ENCODE measurements around the gene ME3. TPM values are rescaled to one million over a fixed set of nuclear protein-coding genes. Genes with fewer than 3 reads are reported as not detected.

Gene ME3
- polyA plus RNA-seq, 2 of the 4 experiments (the other 2 are of a cell fraction) = 19.7 to 22.3 TPM

- DNase-seq (ENCODE audit: low read depth in 1 of 2, low spot score in 1 of 2) (no peak), ATAC-seq (no peak), FAIRE-seq (no peak)
- ChIA-PET POLR2A (no interaction called here), CTCF (interaction anchor here (0.8 to 1.2 kb wide), 3 partner anchors 9 to 16 kb away, joined by 3 to 4 read pairs (median 3); no protein-coding TSS in a partner anchor)
- Histone ChIP-seq H3K27ac (peak overlapping the region; percentile 54 to 74; a peak in 5 of 6 replicates), H3K4me1 (peaks cover 33% of the 10 kb centered on the region), H3K4me3 (no peak overlapping the region), H3K4me2 (peak overlapping the region; percentile 54), H3K9me3 (no peaks in the 10 kb centered on the region)
- no peak for TF ChIP-seq BCL3 (IDR thresholded peaks at IDR 0.05)
- no peak for TF ChIP-seq ZNF302 (CRISPR knock-in tag; IDR thresholded peaks at IDR 0.05)
- no peak for TF ChIP-seq ESRRA (IDR thresholded peaks at IDR 0.05; ENCODE audit: borderline replicate concordance, low read length)
- TF ChIP-seq HES2 (IDR thresholded peaks at IDR 0.05) = no peak
- TF ChIP-seq RNF2 (IDR thresholded peaks at IDR 0.05; ENCODE audit: borderline replicate concordance, low read depth) = no peak
- WGBS (ENCODE audit: missing lambda C conversion rate) = 98% methylated on average over 3 of the region's 3 CpGs
Observed at GRCh38 chr11:86500500-86501140, 171.8 kb downstream of the ME3 start.

GRCh38 chr11:86499723-86500129 is 172.7 kb downstream of the ME3 start:
- H3K4me2 ChIP-seq = peak overlapping the region; percentile 54
- DNase-seq (ENCODE audit: low read depth in 1 of 2, low spot score in 1 of 2) = peak in 1 of 2 experiments; percentile 56
- 29% methylated on average over 4 of the region's 4 CpGs for WGBS (ENCODE audit: missing lambda C conversion rate)
- ATAC-seq = peak; percentile 66 to 79; a peak in 5 of 6 replicates
- no peaks in the 10 kb centered on the region for H3K9me3 ChIP-seq
- POLR2A ChIA-PET = no interaction called here
- H3K27ac ChIP-seq = peak overlapping the region; percentile 54 to 74
- CTCF ChIA-PET = no interaction called here
- peaks cover 33% of the 10 kb centered on the region for H3K4me1 ChIP-seq
- H3K4me3 ChIP-seq = no peak overlapping the region
- TF ChIP-seq RARB (CRISPR knock-in tag; IDR thresholded peaks at IDR 0.05) (no peak), HDAC2 (IDR thresholded peaks at IDR 0.05) (no peak), MAFK (IDR thresholded peaks at IDR 0.05; ENCODE audit: partially characterized antibody) (peak; percentile 26), GATA3 (IDR thresholded peaks at IDR 0.05; ENCODE audit: borderline replicate concordance) (peak; percentile 74), EHF (CRISPR knock-in tag; IDR thresholded peaks at IDR 0.05) (no peak), JUN (IDR thresholded peaks at IDR 0.05) (no peak)
- no peak for FAIRE-seq

GRCh38 chr11:86497836-86498235 is 174.6 kb downstream of the ME3 start:
- Histone ChIP-seq H3K4me1 (peaks cover 33% of the 10 kb centered on the region), H3K9me3 (no peaks in the 10 kb centered on the region), H3K4me2 (no peak overlapping the region), H3K27ac (peak overlapping the region in 1 of 2 experiments; percentile 41; a peak in 3 of 6 replicates), H3K4me3 (no peak overlapping the region)
- ChIA-PET CTCF (interaction anchor here (1.0 to 1.1 kb wide), 3 partner anchors 8 to 111 kb away, joined by 3 to 4 read pairs (median 3); no protein-coding TSS in a partner anchor), POLR2A (no interaction called here)
- WGBS (ENCODE audit: missing lambda C conversion rate) = 91% methylated on average over 7 of the region's 10 CpGs
- TF ChIP-seq EP300 (IDR thresholded peaks at IDR 0.05) = no peak
- no peak for TF ChIP-seq MYC (IDR thresholded peaks at IDR 0.05; ENCODE audit: borderline replicate concordance, low read length)
- TF ChIP-seq FOXS1 (CRISPR knock-in tag; IDR thresholded peaks at IDR 0.05) = no peak
- no peak for TF ChIP-seq ESRRA (IDR thresholded peaks at IDR 0.05; ENCODE audit: borderline replicate concordance, low read length)
- no peak for TF ChIP-seq HOXA7 (CRISPR knock-in tag; IDR thresholded peaks at IDR 0.05)
- TF ChIP-seq BCL3 (IDR thresholded peaks at IDR 0.05) = no peak
- no peak for TF ChIP-seq CHD4 (IDR thresholded peaks at IDR 0.05; ENCODE audit: borderline replicate concordance)
- no peak for TF ChIP-seq HOXB5 (CRISPR knock-in tag; IDR thresholded peaks at IDR 0.05)
- no peak for TF ChIP-seq KDM1A (IDR thresholded peaks at IDR 0.05; ENCODE audit: low read depth)
- no peak for TF ChIP-seq USF2 (IDR thresholded peaks at IDR 0.05)
- no peak for TF ChIP-seq CEBPB (IDR thresholded peaks at IDR 0.05)
- no peak for TF ChIP-seq ZFP36 (IDR thresholded peaks at IDR 0.05; ENCODE audit: borderline replicate concordance, partially characterized antibody)
- no peak for TF ChIP-seq JUNB (IDR thresholded peaks at IDR 0.05)
- FAIRE-seq = no peak
- DNase-seq (ENCODE audit: low read depth in 1 of 2, low spot score in 1 of 2) = no peak
- ATAC-seq = no peak

All from A549 (cell line).